K562 (cell line): ENCODE measurements around the gene CISD2. TPM values are rescaled to one million over a fixed set of nuclear protein-coding genes. Genes with fewer than 3 reads are reported as not detected.

Source experiments
- CHD1 ChIP-seq: fragments of 200-600 bp; sonication (generic); IDR thresholded peaks from one replicate; pipeline ENCODE4 v1.6.1; 2012; ENCODE audit warnings: mild to moderate bottlenecking, moderate library complexity, low read length, inconsistent platforms
- CREM ChIP-seq: IDR thresholded peaks from 2 replicates; pipeline ENCODE4 v1.6.1; 2014; ENCODE audit warnings: antibody characterized with exemption, low read depth
- FOS ChIP-seq: IDR thresholded peaks from 3 replicates; pipeline ENCODE4 v1.6.1; 2011; ENCODE audit not compliant: insufficient read length; ENCODE audit errors: extremely low read depth
- IRF2 ChIP-seq: sonication (generic); formaldehyde crosslinking; IDR thresholded peaks from 2 replicates; pipeline ENCODE4 v1.8.1; 2022; ENCODE audit warnings: mild to moderate bottlenecking, missing genetic modification reagents
- LCOR ChIP-seq: sonication (generic); formaldehyde crosslinking; IDR thresholded peaks from 2 replicates; pipeline ENCODE4 v1.8.0; 2022; ENCODE audit warnings: mild to moderate bottlenecking, missing genetic modification reagents
- MAFF ChIP-seq: IDR thresholded peaks from 2 replicates; pipeline ENCODE4 v1.6.1; 2012; ENCODE audit warnings: low read length, improper control_type of control experiment
- PYGO2 ChIP-seq: fragments of 450-650 bp; IDR thresholded peaks from 2 replicates; pipeline ENCODE4 v1.6.1; 2016; ENCODE audit warnings: mild to moderate bottlenecking, missing genetic modification characterization, moderate library complexity, missing compliant biosample characterization
- RBM25 ChIP-seq: fragments of 200-400 bp; formaldehyde crosslinking; IDR thresholded peaks from 2 replicates; pipeline ENCODE4 v1.6.1; 2018; ENCODE audit warnings: low read length, low read depth, moderate library complexity; ENCODE audit not compliant: severe bottlenecking
- SIRT6 ChIP-seq: IDR thresholded peaks from one replicate; pipeline ENCODE4 v1.6.1; 2012; ENCODE audit warnings: low read depth, mild to moderate bottlenecking, control low read depth, inconsistent platforms, low read length, moderate library complexity
- TEAD4 ChIP-seq, 2 experiments: sonication (generic) in 1 of 2; formaldehyde crosslinking in 1 of 2; IDR thresholded peaks; 2 replicates each; pipeline versions ENCODE4 v1.6.1 to v1.8.0; 2012 to 2022; ENCODE audit warnings: borderline replicate concordance in 1 of 2, inconsistent platforms in 1 of 2, low read length in 1 of 2, mild to moderate bottlenecking in 1 of 2, missing genetic modification reagents in 1 of 2
- TGIF2 ChIP-seq: sonication (generic); formaldehyde crosslinking; IDR thresholded peaks from 2 replicates; pipeline ENCODE4 v1.8.1; 2022; ENCODE audit warnings: mild to moderate bottlenecking, missing genetic modification reagents, moderate library complexity
- TOE1 ChIP-seq, 2 experiments: fragments of 450-650 bp in 1 of 2; sonication (generic) in 1 of 2; formaldehyde crosslinking in 1 of 2; IDR thresholded peaks; 2 replicates each; pipeline versions ENCODE4 v1.7.1 to v1.8.0; 2016 to 2022; ENCODE audit warnings: borderline replicate concordance in 2 of 2, mild to moderate bottlenecking in 2 of 2, antibody characterized with exemption in 1 of 2, inconsistent platforms in 1 of 2, low read depth in 1 of 2, missing genetic modification reagents in 1 of 2, moderate library complexity in 1 of 2
- ZNF76 ChIP-seq: fragments of 250-450 bp; sonication (Bioruptor Pico); IDR thresholded peaks from 2 replicates; pipeline ENCODE4 v1.4.0; 2020; ENCODE audit warnings: mild to moderate bottlenecking, moderate library complexity, borderline replicate concordance
- ZSCAN29 ChIP-seq: fragments of 450-650 bp; IDR thresholded peaks from 2 replicates; pipeline ENCODE4 v1.6.1; 2017
- polyA plus RNA-seq, 8 experiments: library from polyadenylated mRNA; depleted of rRNA in 4 of 8; stranded (reverse) in 5 of 8; unstranded in 3 of 8; fragments of >200 nt; fragmentation: Nextera tagmentation in 2 of 8; fragmentation: Illumina TruSeq in 1 of 8; extraction: Ambion mirVana in 2 of 8; extraction: Trizol in 1 of 8; gene quantifications; 2 replicates each; pipeline versions ENCODE4 v1.2.1 to v1.2.3, GENCODE V29; 2011 to 2014; ENCODE audit warnings: inconsistent platforms in 1 of 8, missing spikeins in 1 of 8
- total RNA-seq, 7 experiments: library from RNA; depleted of rRNA in 6 of 7; stranded (reverse); fragments of >200 nt in 6 of 7; fragmentation: Illumina TruSeq in 2 of 7; extraction: Trizol in 2 of 7; gene quantifications; 2 replicates each; pipeline versions ENCODE4 v1.2.1 to v1.2.3, GENCODE V29; 2011 to 2021; ENCODE audit warnings: low replicate concordance in 1 of 7
- TF ChIP-seq, protein P1 (sequence below): fragments of 450-650 bp; IDR thresholded peaks from 2 replicates; pipeline ENCODE4 v1.6.1; 2018; ENCODE audit not compliant: partially characterized antibody
- TF ChIP-seq, protein P2 (sequence below): fragments of 450-650 bp; IDR thresholded peaks from 2 replicates; pipeline ENCODE4 v1.6.1; 2016; ENCODE audit warnings: antibody characterized with exemption
- TF ChIP-seq, protein P3 (sequence below): fragments of 450-650 bp; IDR thresholded peaks from 2 replicates; pipeline ENCODE4 v1.6.1; 2018; ENCODE audit warnings: mild to moderate bottlenecking, low read depth; ENCODE audit not compliant: partially characterized antibody
- TF ChIP-seq, protein P4 (sequence below): fragments of 450-650 bp; IDR thresholded peaks from 2 replicates; pipeline ENCODE4 v1.6.1; 2017; ENCODE audit warnings: antibody characterized with exemption

CISD2 gene
- total and polyA plus RNA-seq, 9 of the 15 experiments (the other 6 are each of a cell fraction or from before 2014, with no cell fraction given) = 37.8 to 91.4 (median 59.8) TPM

DNA sequence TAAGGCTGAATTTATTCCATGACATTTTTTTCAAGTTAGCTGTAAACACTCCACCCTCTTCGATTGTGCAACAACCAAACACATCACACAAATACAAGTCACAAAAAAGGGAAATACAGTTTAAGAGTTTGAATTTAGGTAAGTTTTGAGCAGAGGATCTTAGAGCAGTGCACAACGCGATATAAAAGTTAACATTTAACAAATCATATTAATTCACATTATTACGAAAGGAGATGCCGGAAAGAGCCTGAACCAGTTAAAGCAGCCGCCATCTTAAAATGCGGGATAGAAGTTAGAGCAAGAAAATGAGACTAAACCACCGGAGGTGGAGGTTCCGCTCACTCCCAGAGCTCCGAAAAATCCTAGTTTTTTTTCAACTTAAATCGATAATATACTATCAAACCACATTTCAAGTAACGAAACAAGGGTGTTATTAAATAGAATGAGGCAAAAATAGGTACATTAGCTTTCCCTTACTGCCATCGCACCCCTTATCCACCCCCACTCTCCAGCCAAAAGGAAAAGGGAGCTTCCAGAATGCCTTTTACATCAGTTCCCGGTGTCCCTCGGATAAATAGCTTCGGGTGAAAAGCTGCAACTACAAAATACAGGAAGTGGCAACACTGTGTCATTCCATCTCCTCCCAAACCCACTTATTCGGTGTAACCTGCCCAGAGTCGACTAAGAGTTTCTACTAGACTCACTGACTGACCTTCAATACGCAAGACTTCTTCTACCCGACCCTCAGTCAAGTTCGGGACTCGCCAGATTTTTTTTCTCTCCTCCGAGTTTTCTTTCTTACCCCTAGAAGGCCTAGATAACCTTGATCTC is 43.3 kb upstream of the CISD2 start (continued):
- TF ChIP-seq, protein P1, sequence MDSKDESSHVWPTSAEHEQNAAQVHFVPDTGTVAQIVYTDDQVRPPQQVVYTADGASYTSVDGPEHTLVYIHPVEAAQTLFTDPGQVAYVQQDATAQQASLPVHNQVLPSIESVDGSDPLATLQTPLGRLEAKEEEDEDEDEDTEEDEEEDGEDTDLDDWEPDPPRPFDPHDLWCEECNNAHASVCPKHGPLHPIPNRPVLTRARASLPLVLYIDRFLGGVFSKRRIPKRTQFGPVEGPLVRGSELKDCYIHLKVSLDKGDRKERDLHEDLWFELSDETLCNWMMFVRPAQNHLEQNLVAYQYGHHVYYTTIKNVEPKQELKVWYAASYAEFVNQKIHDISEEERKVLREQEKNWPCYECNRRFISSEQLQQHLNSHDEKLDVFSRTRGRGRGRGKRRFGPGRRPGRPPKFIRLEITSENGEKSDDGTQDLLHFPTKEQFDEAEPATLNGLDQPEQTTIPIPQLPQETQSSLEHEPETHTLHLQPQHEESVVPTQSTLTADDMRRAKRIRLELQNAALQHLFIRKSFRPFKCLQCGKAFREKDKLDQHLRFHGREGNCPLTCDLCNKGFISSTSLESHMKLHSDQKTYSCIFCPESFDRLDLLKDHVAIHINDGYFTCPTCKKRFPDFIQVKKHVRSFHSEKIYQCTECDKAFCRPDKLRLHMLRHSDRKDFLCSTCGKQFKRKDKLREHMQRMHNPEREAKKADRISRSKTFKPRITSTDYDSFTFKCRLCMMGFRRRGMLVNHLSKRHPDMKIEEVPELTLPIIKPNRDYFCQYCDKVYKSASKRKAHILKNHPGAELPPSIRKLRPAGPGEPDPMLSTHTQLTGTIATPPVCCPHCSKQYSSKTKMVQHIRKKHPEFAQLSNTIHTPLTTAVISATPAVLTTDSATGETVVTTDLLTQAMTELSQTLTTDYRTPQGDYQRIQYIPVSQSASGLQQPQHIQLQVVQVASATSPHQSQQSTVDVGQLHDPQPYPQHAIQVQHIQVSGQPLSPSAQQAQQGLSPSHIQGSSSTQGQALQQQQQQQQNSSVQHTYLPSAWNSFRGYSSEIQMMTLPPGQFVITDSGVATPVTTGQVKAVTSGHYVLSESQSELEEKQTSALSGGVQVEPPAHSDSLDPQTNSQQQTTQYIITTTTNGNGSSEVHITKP = peak; percentile 99
- TF ChIP-seq IRF2 (CRISPR knock-in tag) = no peak
- TF ChIP-seq SIRT6 = no peak
- TF ChIP-seq, protein P2, sequence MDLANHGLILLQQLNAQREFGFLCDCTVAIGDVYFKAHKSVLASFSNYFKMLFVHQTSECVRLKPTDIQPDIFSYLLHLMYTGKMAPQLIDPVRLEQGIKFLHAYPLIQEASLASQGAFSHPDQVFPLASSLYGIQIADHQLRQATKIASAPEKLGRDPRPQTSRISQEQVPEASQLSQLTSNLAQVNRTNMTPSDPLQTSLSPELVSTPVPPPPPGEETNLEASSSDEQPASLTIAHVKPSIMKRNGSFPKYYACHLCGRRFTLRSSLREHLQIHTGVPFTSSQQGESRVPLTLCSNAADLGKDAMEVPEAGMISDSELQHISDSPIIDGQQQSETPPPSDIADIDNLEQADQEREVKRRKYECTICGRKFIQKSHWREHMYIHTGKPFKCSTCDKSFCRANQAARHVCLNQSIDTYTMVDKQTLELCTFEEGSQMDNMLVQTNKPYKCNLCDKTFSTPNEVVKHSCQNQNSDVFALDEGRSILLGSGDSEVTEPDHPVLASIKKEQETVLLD = no peak
- no peak for TF ChIP-seq FOS
- TF ChIP-seq, protein P3, sequence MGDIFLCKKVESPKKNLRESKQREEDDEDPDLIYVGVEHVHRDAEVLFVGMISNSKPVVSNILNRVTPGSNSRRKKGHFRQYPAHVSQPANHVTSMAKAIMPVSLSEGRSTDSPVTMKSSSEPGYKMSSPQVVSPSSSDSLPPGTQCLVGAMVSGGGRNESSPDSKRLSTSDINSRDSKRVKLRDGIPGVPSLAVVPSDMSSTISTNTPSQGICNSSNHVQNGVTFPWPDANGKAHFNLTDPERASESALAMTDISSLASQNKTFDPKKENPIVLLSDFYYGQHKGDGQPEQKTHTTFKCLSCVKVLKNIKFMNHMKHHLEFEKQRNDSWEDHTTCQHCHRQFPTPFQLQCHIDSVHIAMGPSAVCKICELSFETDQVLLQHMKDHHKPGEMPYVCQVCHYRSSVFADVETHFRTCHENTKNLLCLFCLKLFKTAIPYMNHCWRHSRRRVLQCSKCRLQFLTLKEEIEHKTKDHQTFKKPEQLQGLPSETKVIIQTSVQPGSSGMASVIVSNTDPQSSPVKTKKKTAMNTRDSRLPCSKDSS = no peak
- TF ChIP-seq TGIF2 (CRISPR knock-in tag) = no peak
- TF ChIP-seq RBM25 = no peak
- no peak for TF ChIP-seq ZSCAN29
- no peak for TF ChIP-seq PYGO2 (tag)
- TF ChIP-seq MAFF = no peak
- no peak for TF ChIP-seq TEAD4 (IDR thresholded peaks at IDR 0.05; ENCODE audit: low read length)
- no peak for TF ChIP-seq TEAD4 (CRISPR knock-in tag; IDR thresholded peaks at IDR 0.05; ENCODE audit: borderline replicate concordance)
- TF ChIP-seq, protein P4, sequence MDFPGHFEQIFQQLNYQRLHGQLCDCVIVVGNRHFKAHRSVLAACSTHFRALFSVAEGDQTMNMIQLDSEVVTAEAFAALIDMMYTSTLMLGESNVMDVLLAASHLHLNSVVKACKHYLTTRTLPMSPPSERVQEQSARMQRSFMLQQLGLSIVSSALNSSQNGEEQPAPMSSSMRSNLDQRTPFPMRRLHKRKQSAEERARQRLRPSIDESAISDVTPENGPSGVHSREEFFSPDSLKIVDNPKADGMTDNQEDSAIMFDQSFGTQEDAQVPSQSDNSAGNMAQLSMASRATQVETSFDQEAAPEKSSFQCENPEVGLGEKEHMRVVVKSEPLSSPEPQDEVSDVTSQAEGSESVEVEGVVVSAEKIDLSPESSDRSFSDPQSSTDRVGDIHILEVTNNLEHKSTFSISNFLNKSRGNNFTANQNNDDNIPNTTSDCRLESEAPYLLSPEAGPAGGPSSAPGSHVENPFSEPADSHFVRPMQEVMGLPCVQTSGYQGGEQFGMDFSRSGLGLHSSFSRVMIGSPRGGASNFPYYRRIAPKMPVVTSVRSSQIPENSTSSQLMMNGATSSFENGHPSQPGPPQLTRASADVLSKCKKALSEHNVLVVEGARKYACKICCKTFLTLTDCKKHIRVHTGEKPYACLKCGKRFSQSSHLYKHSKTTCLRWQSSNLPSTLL = no peak
- 0 out of 2 replicates have a peak, but pooled peaks have one; percentile 14 for TF ChIP-seq LCOR (CRISPR knock-in tag)
- peak; percentile 55 for TF ChIP-seq CREM
- TF ChIP-seq CHD1 = no peak
- no peak for TF ChIP-seq ZNF76 (CRISPR knock-in tag)
- peak; percentile 77 for TF ChIP-seq TOE1 (IDR thresholded peaks at IDR 0.05; ENCODE audit: borderline replicate concordance)
- TF ChIP-seq TOE1 (CRISPR knock-in tag; IDR thresholded peaks at IDR 0.05; ENCODE audit: borderline replicate concordance, low read depth) = no peak
